IMR-90 (cell line): ENCODE data around the gene PHC2. TPM values are rescaled to one million over a fixed set of nuclear protein-coding genes. Genes with fewer than 3 reads are reported as not detected.
A peak's percentile ranks its signal among the peaks of the same experiment; 100 is the strongest.

Experiments used
- ATAC-seq: fragments of 200-7000 bp; cut with Tn5 transposase; 2 replicates; pipeline ENCODE4 v1.9.1; 2020; ENCODE audit warnings: low read depth, mild to moderate bottlenecking, moderate library complexity
- BruUV-seq: library from RNA; stranded (reverse); fragments of 400-500 nt; replicated peaks from 2 replicates; lab custom pipeline; 2021; lab: Mats Ljungman, UMichigan
- CTCF ChIA-PET: fragments of 300-600 bp; formaldehyde crosslinking; extraction: SDS; loops from one replicate; lab custom pipeline; 2021; ENCODE audit warnings: antibody characterized with exemption; lab: Yijun Ruan, JAX
- POLR2A ChIA-PET: fragments of 300-600 bp; sonication (Branson Sonifier 250); formaldehyde crosslinking; loops from one replicate; lab custom pipeline; 2022; ENCODE audit warnings: antibody characterized with exemption; ENCODE audit not compliant: unreplicated experiment; lab: Charles Lee
- DNase-seq: peaks from one replicate; pipeline ENCODE4 v3.0.0; 2013
- H2AFZ ChIP-seq: replicated peaks from 2 replicates; pipeline ENCODE3; 2013; ENCODE audit warnings: low read length, mild to moderate bottlenecking; ENCODE audit not compliant: poor library complexity
- H2AK5ac ChIP-seq: 2 replicates; pipeline ENCODE4 v1.6.1; 2013; ENCODE audit warnings: low read depth, low read length, inconsistent platforms
- H2AK9ac ChIP-seq: replicated peaks from 2 replicates; pipeline ENCODE3; 2013; ENCODE audit warnings: mild to moderate bottlenecking, low read depth, low read length, moderate library complexity; ENCODE audit not compliant: poor library complexity
- H2BK120ac ChIP-seq: 2 replicates; pipeline ENCODE4 v1.6.1; 2013; ENCODE audit warnings: low read depth, low read length, inconsistent platforms
- H2BK15ac ChIP-seq: 3 replicates; pipeline ENCODE4 v1.6.1; 2013; ENCODE audit warnings: low read depth, low read length, inconsistent platforms
- H2BK20ac ChIP-seq: 2 replicates; pipeline ENCODE4 v1.6.1; 2013; ENCODE audit warnings: low read depth, mild to moderate bottlenecking, inconsistent platforms, low read length, moderate library complexity
- H2BK5ac ChIP-seq: 2 replicates; pipeline ENCODE4 v1.6.1; 2013; ENCODE audit warnings: mild to moderate bottlenecking, low read depth, low read length, inconsistent platforms; ENCODE audit not compliant: poor library complexity, severe bottlenecking
- H3K14ac ChIP-seq: replicated peaks from 2 replicates; pipeline ENCODE4 v1.6.1; 2013; ENCODE audit warnings: low read depth, low read length, inconsistent platforms
- H3K18ac ChIP-seq: 2 replicates; pipeline ENCODE4 v1.6.1; 2013; ENCODE audit warnings: low read depth, low read length, control low read depth
- H3K23ac ChIP-seq: 2 replicates; pipeline ENCODE4 v1.6.1; 2013; ENCODE audit warnings: low read depth, low read length, inconsistent platforms
- H3K27ac ChIP-seq: 2 replicates; pipeline ENCODE4 v1.5.1; 2013; ENCODE audit warnings: mild to moderate bottlenecking, control low read depth, low read length; ENCODE audit not compliant: insufficient read depth
- H3K27me3 ChIP-seq: 2 replicates; pipeline ENCODE4 v1.6.1; 2013; ENCODE audit warnings: low read length; ENCODE audit not compliant: control insufficient read depth, insufficient read depth
- H3K36me3 ChIP-seq: 2 replicates; pipeline ENCODE4 v1.6.1; 2013; ENCODE audit warnings: low read length, mixed read lengths; ENCODE audit not compliant: control insufficient read depth, insufficient read depth
- H3K4ac ChIP-seq: 2 replicates; pipeline ENCODE4 v1.6.1; 2013; ENCODE audit warnings: low read depth, low read length, inconsistent platforms
- H3K4me1 ChIP-seq: 2 replicates; pipeline ENCODE4 v1.6.1; 2013; ENCODE audit warnings: low read length, mixed read lengths; ENCODE audit not compliant: control insufficient read depth, insufficient read depth
- H3K4me2 ChIP-seq: 2 replicates; pipeline ENCODE4 v1.6.1; 2013; ENCODE audit warnings: low read depth, mild to moderate bottlenecking, control low read depth, low read length, moderate library complexity
- H3K4me3 ChIP-seq: 2 replicates; pipeline ENCODE4 v1.5.1; 2013; ENCODE audit warnings: low read depth, mild to moderate bottlenecking, control low read depth, low read length, moderate library complexity; ENCODE audit not compliant: insufficient read depth
- H3K56ac ChIP-seq: 2 replicates; pipeline ENCODE4 v1.6.1; 2013; ENCODE audit warnings: low read length, inconsistent platforms; ENCODE audit not compliant: insufficient read depth; ENCODE audit errors: extremely low read depth
- H3K79me1 ChIP-seq, 2 experiments: 2 replicates each; pipeline ENCODE4 v1.6.1; 2013; ENCODE audit warnings: low read length in 2 of 2, inconsistent platforms in 1 of 2, low read depth in 1 of 2
- H3K9ac ChIP-seq: 2 replicates; pipeline ENCODE4 v1.6.1; 2013; ENCODE audit warnings: low read depth, low read length, control low read depth
- H3K9me1 ChIP-seq: 2 replicates; pipeline ENCODE4 v1.6.1; 2013; ENCODE audit warnings: low read length, inconsistent platforms; ENCODE audit not compliant: insufficient read depth
- H3K9me3 ChIP-seq: 2 replicates; pipeline ENCODE4 v1.6.1; 2013; ENCODE audit warnings: low read length; ENCODE audit not compliant: control insufficient read depth, insufficient read depth
- H4K20me1 ChIP-seq: 2 replicates; pipeline ENCODE4 v1.6.1; 2013; ENCODE audit warnings: low read length, inconsistent platforms; ENCODE audit not compliant: insufficient read depth
- H4K5ac ChIP-seq: 2 replicates; pipeline ENCODE4 v1.6.1; 2013; ENCODE audit warnings: mild to moderate bottlenecking, low read depth, low read length, control low read depth
- H4K8ac ChIP-seq, 2 experiments: 2 replicates each; pipeline ENCODE4 v1.6.1; 2013; ENCODE audit warnings: low read depth in 2 of 2, low read length in 2 of 2, control low read depth in 1 of 2, inconsistent platforms in 1 of 2
- H4K91ac ChIP-seq: 2 replicates; pipeline ENCODE4 v1.6.1; 2013; ENCODE audit warnings: low read depth, low read length, inconsistent platforms; ENCODE audit not compliant: insufficient read depth
- CEBPB ChIP-seq: IDR thresholded peaks from 2 replicates; pipeline ENCODE4 v1.6.1; 2012; ENCODE audit warnings: low read depth, low read length, improper control_type of control experiment
- MAFK ChIP-seq: IDR thresholded peaks from 2 replicates; pipeline ENCODE4 v1.6.1; 2012; ENCODE audit warnings: low read depth, low read length, improper control_type of control experiment
- MXI1 ChIP-seq: IDR thresholded peaks from 2 replicates; pipeline ENCODE4 v1.6.1; 2012; ENCODE audit warnings: low read depth, mild to moderate bottlenecking, low read length, moderate library complexity, borderline replicate concordance
- RFX5 ChIP-seq: IDR thresholded peaks from 2 replicates; pipeline ENCODE4 v1.8.0; 2012; ENCODE audit warnings: low read depth, mild to moderate bottlenecking, low read length, moderate library complexity
- WGBS, 2 experiments: methylation state at CpG; one replicate each; pipeline versions ENCODE4 v1.1.5 to v1.1.7; 2013; ENCODE audit warnings: missing lambda C conversion rate in 2 of 2; ENCODE audit not compliant: insufficient read length in 1 of 2; ENCODE audit errors: extremely low coverage in 2 of 2; 5-methylcytosine and 5-hydroxymethylcytosine counted together
- dilution Hi-C: fragments of 300-500 bp; cut with HindIII; formaldehyde crosslinking; loops from one replicate; pipeline ENCODE4 v1.14.3; 2018; ENCODE audit warnings: low sequenced_read_pairs; ENCODE audit not compliant: unreplicated experiment
- in situ Hi-C: fragments of 300-500 bp; cut with MboI; formaldehyde crosslinking; loops from 3 replicates; pipeline ENCODE4 v1.14.3; 2019; ENCODE audit warnings: low sequenced_read_pairs, inconsistent platforms, mixed read lengths
- intact Hi-C: fragments of 100-400 bp; cut with micrococcal nuclease; formaldehyde crosslinking; loops from 2 replicates; pipeline ENCODE4 v1.10.0; 2022
- polyA plus RNA-seq, 3 experiments: library from polyadenylated mRNA; depleted of rRNA; stranded (reverse); fragments of >200 nt; gene quantifications; 2 replicates each; pipeline ENCODE4 v1.2.3, GENCODE V29; 2012; ENCODE audit warnings: low replicate concordance in 1 of 3
- total RNA-seq: library from RNA; depleted of rRNA; stranded (reverse); fragments of >200 nt; gene quantifications from 2 replicates; pipeline ENCODE4 v1.2.3, GENCODE V29; 2012

The PHC2 gene
- total and polyA plus RNA-seq, 2 of the 4 experiments (the other 2 are of a cell fraction): 46.4 to 98.1 TPM

- TF ChIP-seq MXI1 (no peak), RFX5 (no peak)
Measured at GRCh38 chr1:33470495-33471012, 39.7 kb upstream of the PHC2 start (continued).

GRCh38 chr1:33469691-33470090 lies 38.8 kb upstream of the PHC2 start:
- WGBS, 2 experiments: no CpG with 5 or more reads among the region's 2 CpGs
- DNase-seq: no peak
- no TSS peak for BruUV-seq
- H3K4me2 ChIP-seq: no peak overlapping the region
- H2BK120ac ChIP-seq: no peak overlapping the region
- H3K18ac ChIP-seq: no peak overlapping the region
- no peaks in the 10 kb centered on the region for H3K27me3 ChIP-seq
- no peak overlapping the region for H3K4me3 ChIP-seq
- H3K4me1 ChIP-seq: peaks cover 16% of the 10 kb centered on the region
- no peak overlapping the region for H3K9ac ChIP-seq
- H3K14ac ChIP-seq: no peak overlapping the region
- no peak for ATAC-seq
- peak overlapping the region; percentile 17; the same call in 1 of the 2 replicates for H2AK5ac ChIP-seq
- H4K91ac ChIP-seq: peak overlapping the region; percentile 4; the same call in 1 of the 2 replicates
- in situ Hi-C loops: loop anchor here (5.0 to 10.0 kb wide), 3 partner anchors 172 to 375 kb away; no protein-coding TSS in a partner anchor
- peaks cover 27% of the 10 kb centered on the region for H3K9me1 ChIP-seq
- ChIA-PET CTCF (interaction anchor here (2.6 to 3.1 kb wide), 2 partner anchors 11 to 174 kb away, joined by 18 to 26 read pairs; no protein-coding TSS in a partner anchor), POLR2A (no interaction called here)
- intact Hi-C loops: loop anchor here (1.0 to 5.0 kb wide), 6 partner anchors 102 to 342 kb away; partner anchors contain the start of gene TRIM62
- H4K20me1 ChIP-seq: no peaks in the 10 kb centered on the region
- H3K9me3 ChIP-seq: no peaks in the 10 kb centered on the region
- no peak overlapping the region for H3K23ac ChIP-seq
- no peak overlapping the region for H3K27ac ChIP-seq
- peaks cover 17 to 21% of the 10 kb centered on the region in 2 experiments for H3K79me1 ChIP-seq
- no peak overlapping the region for H2AFZ ChIP-seq
- H3K4ac ChIP-seq: no peak overlapping the region
- H3K36me3 ChIP-seq: no peaks in the 10 kb centered on the region
- H4K8ac ChIP-seq: no peak overlapping the region
- H4K5ac ChIP-seq: no peak overlapping the region
- no peak overlapping the region for H2BK15ac ChIP-seq
- H3K56ac ChIP-seq: no peak overlapping the region
- H2BK20ac ChIP-seq: no peak overlapping the region
- dilution Hi-C loops: no loop called here
- H2AK9ac ChIP-seq: no peak overlapping the region
- TF ChIP-seq MAFK (no peak), CEBPB (no peak)
- no peak overlapping the region for H2BK5ac ChIP-seq
